NCI-H2171 treated with DMSO at 0.1 percent for 48 hours (cell line): ENCODE measurements around the gene PGA4.
"Not testable (repeated sequence)": the region's sequence is repeated elsewhere in the genome, so short reads cannot be mapped to it uniquely, and the experiment has no call there.

Experiments used
- DNase-seq: peaks from one replicate; lab custom pipeline; 2025; lab: John Stamatoyannopoulos, UW

PGA4 gene

DNA sequence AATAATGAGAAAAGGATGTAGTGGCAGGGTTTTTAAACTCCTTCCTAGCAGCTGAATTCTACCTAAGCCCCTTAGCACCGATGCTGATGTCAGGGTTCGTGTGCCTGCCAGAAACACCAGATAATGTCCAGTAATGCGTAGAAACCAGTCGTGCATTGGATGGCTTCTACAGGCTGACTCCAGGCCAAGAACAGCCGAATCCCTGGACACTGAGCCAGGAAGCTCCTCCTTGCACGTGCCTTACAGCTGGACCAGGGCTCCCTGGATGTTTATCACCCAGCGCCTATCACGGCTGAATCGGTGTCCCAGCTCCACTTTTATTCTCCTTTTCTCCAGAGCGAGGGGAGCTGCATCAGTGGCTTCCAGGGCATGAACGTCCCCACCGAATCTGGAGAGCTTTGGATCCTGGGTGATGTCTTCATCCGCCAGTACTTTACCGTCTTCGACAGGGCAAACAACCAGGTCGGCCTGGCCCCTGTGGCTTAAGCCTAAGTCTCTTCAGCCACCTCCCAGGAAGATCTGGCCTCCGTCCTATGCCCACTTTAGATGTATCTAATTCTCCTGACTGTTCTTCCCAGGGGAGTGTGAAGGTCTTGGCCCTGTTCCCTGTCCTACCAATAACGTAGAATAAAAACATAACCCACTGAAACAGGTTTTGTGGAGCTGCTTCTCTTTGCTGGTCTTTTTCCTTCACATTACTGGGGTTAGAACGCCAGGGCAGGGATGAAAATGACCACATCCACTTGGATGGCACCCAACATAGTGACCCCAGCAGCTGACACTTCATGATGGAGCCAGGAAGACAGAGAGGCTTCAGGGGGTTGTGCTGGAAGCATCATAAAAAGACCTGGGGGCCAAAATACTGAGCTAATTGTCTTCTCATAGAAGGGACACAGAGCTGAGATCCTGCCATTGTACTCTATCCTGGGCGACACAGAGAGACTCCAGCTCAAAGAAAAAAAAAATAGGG is 28.9 kb downstream of the PGA4 start:
- DNase-seq = not testable (repeated sequence)

DNA sequence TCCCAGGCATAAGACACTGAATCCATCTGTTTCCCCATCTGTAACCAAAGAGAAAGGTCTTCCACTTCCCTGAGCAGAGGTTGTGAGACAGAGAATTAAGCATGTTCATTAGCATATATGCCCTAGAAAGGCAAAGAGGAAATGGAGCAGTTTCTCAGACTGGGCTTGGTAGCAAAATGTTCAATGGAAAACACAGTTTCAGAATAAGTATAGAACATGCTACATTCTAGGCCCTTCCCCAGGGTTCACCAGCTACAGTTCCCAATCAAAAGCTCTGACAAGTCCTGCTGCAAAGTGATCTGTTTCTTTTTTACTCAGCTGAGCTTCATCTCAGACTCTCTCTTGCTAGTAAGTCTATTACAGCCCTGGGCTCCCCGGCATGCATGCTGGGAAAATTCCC is 30.2 kb downstream of the PGA4 start:
- DNase-seq = not testable (repeated sequence)

DNA sequence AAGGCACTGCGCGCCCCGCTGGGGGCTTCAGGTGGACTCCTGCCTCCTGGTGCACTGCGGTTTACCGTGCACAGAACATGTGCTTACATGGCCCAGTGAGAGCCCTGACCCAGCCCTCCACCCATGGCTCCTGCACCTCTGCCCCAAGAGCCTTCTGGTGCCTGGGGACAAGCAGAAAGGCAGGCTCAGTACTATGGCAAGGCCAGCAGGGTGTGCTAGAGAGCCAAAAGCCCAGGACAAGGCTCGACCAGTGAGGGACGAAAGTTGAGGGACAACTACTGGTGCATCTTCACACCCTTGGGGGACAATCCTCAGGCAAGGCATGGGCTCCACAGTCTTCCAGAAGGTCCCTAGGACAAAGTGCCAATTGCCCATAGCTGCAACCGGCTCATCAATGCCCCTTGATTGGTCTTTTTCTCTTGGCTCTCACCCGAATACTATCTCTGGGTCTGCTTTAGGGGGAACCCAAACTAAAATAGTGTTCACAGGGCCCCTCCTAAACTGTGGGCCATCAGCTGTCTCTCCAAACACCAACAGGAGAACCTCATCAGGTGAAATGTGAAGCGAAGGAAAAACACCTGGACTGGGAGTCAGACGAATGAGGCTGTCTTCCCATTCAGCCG is 32.4 kb downstream of the PGA4 start:
- no peak for DNase-seq

DNA sequence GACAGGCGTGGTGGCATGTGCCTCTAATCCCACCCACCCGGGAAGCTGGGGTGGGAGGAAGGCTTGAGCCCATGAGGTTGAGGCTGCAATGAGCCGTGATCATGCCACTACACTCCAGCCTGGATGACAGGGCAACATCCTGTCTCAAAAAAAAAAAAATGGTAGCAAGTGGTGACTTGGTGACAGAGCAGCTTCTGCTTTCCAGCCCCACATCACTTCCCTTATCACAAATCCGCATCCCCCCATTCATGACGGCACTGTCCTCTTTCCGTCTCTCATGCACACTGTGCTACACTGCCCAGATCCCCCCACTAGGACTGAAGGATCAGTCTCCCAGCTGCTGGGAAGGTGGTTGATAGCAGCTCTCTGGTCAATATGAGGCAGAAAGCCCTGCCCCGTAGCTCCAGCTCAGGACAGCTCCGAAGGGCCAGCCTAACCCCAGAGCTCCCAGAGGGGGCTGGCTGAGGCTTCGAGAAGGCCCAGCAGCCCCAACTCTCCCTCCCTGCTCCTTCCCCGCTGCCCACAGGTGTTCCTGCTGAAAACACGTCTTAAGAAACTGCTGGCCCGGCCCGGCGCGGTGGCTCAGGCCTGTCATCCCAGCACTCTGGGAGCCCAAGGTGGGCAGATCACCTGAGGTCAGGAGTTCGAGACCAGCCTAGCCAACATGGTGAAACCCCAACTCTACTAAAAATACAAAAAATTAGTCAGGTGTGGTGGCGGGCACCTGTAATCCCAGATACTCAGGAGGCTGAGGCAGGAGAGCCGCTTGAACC is 34.7 kb downstream of the PGA4 start:
- no peak for DNase-seq

DNA sequence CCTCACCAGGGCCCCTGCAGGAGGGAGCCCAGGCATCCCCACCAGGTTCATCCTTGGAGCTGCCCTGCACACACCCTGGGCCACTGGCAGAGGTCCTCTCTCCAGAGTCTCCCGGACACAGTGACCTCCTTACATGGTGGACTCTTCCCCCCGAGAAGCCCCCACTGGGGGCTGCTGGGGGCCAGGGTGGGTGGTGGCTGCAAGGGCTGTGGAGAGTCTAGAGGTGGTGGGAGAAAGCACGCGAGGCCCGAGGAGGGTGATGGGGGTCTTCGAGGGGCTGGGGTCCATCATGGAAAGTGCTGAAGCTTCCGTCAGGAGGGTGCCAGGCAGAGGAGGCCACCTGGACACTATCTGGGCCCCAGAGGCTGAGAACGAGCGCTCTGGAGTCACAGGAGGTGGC is 36.4 kb downstream of the PGA4 start:
- DNase-seq = no peak

DNA sequence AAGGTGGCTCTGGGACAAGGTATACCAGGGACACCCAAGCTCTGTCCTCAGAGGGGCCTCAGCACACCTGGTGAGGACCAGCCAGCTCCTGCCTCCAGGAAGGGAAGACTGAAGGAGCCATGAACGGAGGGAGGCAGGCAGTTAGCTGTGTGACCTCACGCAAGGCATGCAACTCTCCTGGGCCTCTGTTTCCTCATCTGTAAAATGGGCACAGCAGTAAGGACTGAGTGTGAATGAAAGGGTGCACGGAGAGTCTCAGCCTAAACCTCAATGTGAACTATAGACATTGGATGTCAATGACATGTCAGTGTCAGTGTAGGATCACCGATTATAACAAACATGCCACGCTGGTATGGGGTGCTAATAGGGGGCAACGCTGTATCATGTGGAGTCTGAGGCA is 37.2 kb downstream of the PGA4 start:
- DNase-seq = no peak

DNA sequence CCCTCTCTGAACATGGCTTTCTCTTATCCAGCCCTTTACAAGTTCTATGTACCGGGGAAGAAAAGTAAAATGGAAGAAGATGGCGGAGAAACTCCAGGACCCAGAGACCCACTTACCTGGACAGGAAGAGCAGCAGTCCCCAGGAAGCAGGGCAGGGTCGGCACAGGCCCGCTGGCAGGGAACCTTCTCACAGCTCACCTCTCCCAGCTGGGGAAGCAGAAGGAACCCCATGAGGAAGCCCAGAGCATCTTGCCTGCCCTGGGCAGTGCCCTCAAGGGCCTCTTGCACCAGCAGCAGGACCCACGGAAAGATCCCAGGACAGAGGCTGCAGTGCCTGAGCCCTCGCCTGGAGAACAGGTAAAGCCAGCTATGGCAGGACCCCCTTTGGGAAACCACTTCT is 42.2 kb downstream of the PGA4 start:
- DNase-seq = no peak

DNA sequence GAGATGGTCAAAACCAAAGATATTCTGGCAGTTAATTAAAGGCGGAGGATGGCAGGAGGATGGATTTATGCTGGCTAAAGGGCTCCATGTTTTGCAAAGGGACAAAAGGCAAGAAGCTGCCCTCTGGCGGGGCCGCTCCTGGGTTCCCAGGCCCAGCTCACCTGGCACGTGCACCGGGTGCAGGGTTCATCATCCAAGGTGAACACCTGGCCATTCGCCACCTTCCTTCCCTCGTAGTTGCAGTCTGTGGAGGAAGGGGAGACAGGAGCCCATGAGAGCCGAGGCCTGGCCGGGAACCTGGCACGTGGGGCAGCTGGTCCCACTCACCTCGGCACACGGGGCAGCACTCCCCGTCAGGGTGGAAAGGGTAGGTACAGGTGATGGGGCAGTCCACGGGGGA is 42.6 kb downstream of the PGA4 start:
- no peak for DNase-seq

DNA sequence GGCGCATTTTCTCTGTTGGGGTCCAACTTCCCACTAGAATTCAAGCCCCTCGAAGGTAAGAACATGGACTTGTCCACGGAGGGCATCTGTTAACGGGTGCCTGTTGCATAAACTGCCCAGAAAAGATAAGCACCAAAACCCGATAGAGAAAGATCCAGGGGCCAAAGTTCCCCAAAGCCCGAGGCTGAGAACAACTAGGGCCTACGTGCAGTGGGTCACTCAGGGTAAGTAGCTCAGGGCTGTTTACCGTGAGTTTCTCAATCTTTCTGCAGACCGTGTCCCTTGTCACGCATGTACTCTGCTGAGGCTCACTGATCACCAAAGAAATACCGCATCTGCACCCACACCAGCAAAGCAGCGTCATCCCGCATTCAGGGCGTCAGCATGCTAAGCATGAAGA is 43.2 kb downstream of the PGA4 start:
- no peak for DNase-seq

DNA sequence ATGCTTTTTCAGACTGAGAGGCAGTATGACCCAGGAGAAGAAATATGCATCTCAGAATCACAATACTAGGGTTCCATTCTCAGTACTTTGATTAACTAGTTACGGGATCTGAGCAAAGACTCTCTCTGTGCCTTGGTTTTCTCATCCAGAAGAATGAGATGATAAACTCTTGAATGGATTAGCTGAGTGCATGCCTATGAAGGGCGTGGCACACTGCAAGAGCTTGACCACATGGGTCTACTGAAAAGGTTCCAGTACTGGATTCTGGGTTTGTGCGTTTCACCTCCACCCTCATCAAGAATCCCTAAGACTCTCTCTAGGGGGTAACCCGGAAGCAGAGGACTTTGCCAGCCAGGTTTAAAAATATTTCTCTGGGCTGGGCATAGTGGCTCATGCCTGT is 44.5 kb downstream of the PGA4 start:
- DNase-seq = no peak

DNA sequence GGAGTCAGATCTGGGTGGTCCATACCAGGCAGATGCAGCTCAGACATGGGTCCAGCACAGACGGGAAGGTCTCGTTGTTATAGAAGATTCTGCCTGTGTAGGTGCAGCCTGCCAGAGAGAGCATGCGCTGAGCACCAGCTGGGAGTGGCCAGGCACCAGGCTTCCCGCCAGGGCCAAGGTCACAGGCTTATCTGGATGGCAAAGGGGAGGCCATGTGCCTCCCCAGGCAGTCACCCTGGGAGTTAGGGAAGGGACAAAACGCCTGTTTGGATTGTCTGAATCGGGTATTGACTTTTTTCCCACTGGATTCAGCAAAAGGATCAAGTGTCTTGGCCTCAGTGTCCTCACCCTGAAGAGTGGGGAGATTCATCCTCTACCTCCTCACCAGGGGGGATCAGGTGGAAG is 45.3 kb downstream of the PGA4 start:
- DNase-seq = no peak

DNA sequence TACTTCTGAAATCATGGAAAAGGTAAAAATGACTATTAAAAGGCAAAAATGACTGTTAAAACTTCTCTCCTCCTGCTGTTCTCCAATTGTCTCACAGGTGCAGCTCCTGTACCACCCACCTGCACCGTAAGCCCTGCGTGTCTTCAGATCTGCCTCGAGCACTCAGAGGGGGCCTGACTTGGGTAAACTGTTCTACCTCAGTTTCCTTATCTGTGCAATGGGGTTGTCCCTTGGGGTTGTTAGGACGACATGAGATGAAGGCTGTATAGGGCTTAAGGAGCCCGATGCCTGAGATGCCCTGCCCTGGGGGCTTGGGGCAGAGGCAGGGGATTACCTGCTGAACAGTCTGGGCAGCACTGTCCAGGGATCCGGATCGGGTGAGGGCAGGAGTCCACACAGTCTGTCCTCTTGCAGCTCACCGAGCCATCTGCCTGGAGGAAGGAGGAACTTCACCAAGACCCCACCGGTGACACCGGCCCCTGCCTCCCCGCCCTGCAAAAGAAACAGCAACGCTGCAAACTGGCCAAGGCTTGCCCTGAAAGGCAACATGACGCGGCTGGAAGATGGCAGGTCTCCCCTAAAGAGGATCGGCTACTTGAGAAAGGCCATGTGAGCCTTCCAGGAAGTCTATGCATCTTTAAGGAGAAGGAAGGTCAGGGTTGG is 46.6 kb downstream of the PGA4 start:
- DNase-seq = no peak

DNA sequence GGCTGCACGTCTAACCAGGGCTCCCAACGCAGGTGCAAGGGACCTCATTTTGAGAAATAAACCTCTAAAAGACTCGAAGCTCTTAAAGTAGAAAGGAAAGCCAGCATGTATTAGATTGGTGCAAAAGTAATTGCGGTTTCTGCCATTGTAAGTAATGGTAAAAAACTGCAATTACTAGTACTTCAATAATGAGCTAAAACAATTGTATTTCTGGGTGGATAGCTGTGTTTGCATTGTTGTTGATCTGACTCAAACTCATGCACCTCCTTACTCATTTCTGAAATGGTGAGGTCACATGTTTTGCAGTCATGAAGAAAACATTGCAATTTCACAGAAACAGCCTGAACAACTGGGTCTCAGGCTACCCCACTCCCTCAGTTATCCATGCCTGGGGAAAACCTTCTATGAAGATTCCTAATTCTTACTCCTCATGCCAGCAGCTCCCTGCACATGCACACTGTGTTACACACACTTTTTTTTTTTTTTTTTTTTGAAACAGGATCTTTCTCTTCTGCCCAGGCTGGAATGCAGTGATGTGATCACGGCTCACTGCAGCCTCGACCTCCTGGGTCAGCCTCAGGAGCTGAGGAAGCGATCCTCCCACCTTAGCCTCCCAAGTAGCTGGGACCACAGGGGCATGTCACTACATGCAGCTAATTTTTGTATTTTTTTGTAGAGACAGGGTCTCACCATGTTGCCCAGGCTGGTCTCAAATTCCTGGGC is 48.4 kb downstream of the PGA4 start:
- DNase-seq = no peak

DNA sequence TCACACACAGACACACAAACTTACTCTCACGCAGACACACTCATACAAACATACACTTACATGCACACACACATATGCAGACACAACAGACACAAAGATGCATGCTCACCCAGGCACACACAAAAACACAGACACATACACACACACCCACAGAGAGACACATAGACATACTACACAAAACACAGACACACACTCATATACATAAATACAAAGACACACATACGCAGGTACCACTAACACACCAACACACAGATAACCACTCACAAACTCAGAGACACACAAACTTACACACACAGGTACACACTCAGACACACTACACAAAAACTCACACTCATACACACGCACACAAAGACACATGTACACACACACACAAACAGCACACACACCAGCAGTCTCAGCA is 50.6 kb downstream of the PGA4 start:
- DNase-seq = no peak

DNA sequence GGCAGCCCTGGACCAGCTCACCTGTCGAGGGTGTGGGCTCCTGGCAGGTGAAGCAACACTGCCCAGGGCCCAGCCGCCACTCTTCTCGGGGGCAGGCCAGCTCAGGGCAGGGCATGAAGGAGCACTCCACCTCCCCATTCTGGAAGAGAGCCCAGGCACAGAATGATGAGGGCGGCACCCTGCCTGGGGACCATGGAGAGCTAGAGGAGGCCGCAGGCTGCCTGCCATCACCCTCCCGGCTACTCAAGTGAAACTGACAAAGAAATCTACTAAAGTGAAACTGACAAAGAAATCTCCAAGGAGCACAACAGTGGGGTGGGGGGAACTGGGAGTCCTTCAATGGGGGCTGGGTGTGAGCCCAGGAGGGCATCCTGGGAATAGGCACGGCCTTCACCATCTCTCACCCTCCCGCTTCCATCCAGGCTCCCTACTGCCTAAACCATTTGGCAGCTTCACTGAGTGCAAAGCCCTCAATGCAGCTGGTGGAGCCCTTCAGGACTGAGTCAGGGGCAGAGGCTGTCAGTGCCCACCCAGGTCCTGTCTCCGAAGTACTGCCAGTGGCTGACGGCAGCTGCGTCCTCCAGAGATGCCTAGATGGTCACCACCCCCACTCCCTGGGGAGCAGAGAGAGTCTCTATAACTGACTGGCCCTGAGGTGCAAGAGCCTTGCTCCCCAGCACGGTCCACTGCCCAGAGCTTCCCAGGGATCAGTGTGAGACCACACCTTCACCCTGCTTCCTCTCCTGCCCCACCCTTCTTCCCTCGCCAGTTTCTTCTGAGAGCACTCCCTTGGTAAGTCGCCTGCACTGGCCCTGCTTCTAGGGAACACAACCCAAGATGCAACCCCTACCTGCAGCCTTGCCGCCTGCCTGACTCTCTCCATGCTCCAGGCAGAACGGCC is 51.3 kb downstream of the PGA4 start:
- no peak for DNase-seq

DNA sequence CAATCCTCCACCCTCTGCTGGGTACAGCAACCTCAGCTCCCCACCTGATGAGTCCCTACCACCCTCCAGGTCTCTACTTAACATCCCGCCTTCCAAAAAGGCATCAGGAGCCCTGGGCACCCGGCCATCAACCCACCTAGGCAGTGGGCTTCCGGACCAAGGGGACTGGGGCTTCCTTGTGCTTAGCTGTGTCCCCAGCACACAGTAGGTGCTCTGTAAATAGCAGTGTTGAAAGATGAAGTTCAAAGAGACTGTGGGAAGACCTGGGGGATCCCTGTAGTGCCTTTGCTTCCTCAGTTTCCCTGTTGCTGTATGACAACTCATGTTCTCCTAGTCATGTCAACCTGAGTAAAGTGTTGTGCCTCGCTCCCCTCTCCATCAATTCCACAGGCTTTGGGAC is 51.9 kb downstream of the PGA4 start:
- no peak for DNase-seq

DNA sequence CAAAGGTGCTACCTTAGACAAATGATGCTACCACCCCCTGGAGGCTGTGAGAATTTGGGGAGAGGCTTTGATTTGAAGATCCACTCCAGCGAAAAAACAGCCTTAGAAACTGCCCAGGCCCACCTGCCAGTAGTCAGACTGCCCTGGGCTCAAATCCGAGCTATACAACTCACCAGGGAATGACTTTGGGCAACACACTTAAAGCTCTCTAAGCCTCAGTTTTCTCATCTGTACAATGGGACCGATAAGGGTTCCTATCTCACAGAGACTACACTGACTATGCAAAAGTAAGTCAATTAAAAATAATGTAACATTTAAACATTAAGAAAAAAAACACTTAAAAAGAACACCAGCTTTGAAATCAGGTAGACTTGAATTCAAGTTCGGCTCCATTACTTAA is 53.0 kb downstream of the PGA4 start:
- no peak for DNase-seq

DNA sequence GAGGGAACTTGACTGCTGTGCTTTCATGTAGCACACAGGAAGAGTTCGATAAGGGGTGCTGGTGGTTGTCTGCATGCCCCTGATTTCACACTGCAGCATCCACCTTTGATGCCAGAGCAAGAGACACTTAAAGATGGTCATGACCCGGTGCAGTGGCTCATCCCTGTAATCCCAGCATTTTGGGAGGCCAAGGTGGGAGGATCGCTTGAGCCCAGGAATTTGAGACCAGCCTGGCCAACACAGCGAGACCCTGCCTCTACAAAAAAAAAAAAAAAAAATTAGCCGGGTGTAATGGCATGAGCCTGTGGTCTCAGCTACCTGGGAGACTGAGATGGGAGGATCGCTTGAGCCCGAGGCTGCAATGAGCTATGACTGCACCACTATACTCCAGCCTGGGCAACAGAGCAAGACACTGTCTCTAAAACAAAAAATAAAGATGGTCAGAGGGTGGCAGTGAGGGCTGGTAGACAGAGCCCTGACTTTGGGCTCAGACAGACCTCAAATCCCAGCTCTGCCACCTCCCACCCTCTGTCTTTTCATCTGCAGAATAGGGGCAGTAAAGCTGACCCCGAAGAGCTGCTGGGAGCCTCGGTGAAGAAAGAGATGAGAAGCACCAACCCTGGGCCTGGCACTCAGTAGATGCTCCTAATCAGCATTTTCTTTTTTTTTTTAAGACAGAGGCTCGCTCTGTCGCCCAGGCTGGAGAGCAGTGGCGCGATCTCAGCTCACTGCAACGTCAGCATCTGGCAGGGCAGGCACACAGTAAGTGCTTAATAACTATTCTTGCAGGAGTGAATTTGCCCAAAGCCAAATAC is 55.2 kb downstream of the PGA4 start:
- no peak for DNase-seq

DNA sequence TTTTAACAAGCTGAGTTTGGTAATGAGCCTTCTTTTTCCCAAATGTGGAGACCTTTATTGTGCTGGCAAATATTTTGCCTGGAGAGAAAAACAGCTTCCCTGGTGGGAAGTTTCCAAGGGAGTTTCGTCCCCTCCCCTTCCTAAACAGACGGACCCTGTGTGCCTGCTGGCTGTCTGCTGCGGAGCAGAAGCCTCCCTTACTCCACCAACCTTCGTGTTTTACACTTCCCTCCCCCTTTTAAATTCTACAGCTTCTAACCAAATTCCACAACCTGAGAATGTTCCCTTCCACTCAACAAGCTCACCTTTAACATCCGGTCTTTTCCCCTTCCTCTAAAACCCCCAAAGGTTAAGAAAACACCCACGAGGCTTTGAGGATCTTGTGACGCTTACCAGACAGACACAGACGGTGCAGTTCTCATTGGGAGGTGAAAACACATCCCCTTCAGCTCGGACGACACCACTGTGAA is 55.9 kb downstream of the PGA4 start:
- DNase-seq = no peak
